Measurements from ENCODE around the gene PCGF6.

Gene PCGF6

DNA sequence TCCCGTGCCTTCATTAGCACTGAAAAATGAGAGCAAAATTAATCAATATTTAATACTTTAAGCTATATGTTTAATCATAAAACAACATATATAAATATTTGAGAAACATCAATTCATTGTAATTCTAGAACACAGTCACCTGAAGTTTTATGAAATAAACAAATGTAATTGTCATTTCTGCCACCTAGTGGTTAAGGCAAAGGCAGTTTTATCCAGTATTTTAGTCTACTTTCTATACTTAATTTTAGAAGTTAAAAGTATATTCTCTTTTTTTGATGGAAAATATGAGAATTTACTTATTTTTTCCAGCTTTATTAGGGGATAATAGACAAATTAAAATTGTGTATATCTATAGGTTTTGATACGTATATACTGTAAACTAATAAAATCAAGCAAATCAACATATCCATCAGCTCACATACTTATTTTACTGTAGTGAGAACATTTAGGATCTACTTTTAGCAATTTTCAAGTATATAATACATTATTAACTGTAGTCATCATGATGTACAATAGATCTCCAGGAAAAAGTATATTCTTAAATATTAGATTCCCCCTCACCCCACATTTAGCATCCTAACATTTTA is 16.9 kb downstream of the PCGF6 start:
- no peak for DNase-seq (ENCODE audit: low spot score)
- no peaks in the 10 kb centered on the region for H3K27me3 ChIP-seq (ENCODE audit: control insufficient read depth in 3 of 3, insufficient read depth in 3 of 3, low read depth in 1 of 3, low read length in 3 of 3)
- H3K14ac ChIP-seq (ENCODE audit: low read length) = no peak overlapping the region
- no peak overlapping the region for H4K91ac ChIP-seq (ENCODE audit: low read depth, low read length, poor library complexity)
- no peak overlapping the region for H3K9ac ChIP-seq (ENCODE audit: low read depth, low read length, poor library complexity)
- no peak overlapping the region for H3K4me3 ChIP-seq (ENCODE audit: low read length in 2 of 2)
- H2BK120ac ChIP-seq (ENCODE audit: low read depth, low read length) = no peak overlapping the region
- no peak overlapping the region for H2AK5ac ChIP-seq (ENCODE audit: low read depth, low read length)
- no peak overlapping the region for H2AFZ ChIP-seq (ENCODE audit: low read length)
- H3K27ac ChIP-seq (replicated peaks; ENCODE audit: low read length) = no peak overlapping the region
- no peak overlapping the region for H3K23ac ChIP-seq (ENCODE audit: low read depth, low read length, poor library complexity)
- H2BK12ac ChIP-seq (ENCODE audit: low read length) = no peak overlapping the region
- H2BK5ac ChIP-seq (ENCODE audit: low read length) = no peak overlapping the region
- no peaks in the 10 kb centered on the region for H3K79me1 ChIP-seq (ENCODE audit: low read depth, low read length)
- no peak overlapping the region for H3K4me2 ChIP-seq (ENCODE audit: insufficient read depth, low read length, poor library complexity, severe bottlenecking)
- H3K18ac ChIP-seq (ENCODE audit: low read length) = no peak overlapping the region
- H4K8ac ChIP-seq (ENCODE audit: low read depth, low read length) = no peak overlapping the region
- no peak overlapping the region for H2BK15ac ChIP-seq (ENCODE audit: low read length)
- no peaks in the 10 kb centered on the region for H3K9me3 ChIP-seq (replicated peaks in 1 of 2; ENCODE audit: control insufficient read depth in 2 of 2, insufficient read depth in 1 of 2, low read depth in 1 of 2, low read length in 2 of 2)
- H3K4me1 ChIP-seq (ENCODE audit: control insufficient read depth in 2 of 2, insufficient read depth in 1 of 2, low read depth in 1 of 2, low read length in 2 of 2) = no peaks in the 10 kb centered on the region
- no peak overlapping the region for H3K4ac ChIP-seq (ENCODE audit: low read length)
- H3K36me3 ChIP-seq (replicated peaks in 1 of 2; ENCODE audit: control insufficient read depth in 2 of 2, insufficient read depth in 2 of 2, low read length in 2 of 2) = peaks cover 17 to 85% of the 10 kb centered on the region in 2 donors
- no CpG with 5 or more reads among the region's 2 CpGs for WGBS, 2 donors (ENCODE audit: extremely low coverage in 2 of 2, insufficient read length in 2 of 2, insufficient replicate concordance in 1 of 2)

DNA sequence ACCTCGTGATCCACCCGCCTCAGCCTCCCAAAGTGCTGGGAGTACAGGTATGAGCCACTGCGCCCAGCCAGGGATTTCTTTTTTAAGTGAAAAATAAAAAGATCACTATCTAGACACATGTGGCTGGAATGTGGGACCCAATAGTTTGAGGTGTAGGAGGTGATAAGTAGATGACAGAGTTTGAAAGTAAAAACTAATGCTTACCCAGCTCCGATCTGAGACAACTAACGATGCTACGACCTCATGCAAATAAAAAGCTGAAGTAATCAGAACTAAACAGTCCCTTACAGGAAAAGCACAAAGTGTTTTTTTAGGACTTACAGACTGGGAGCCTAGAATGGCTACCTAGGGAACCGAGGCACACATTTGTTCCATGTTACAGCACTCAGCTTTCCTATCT is 23.0 kb downstream of the PCGF6 start:
- no peak overlapping the region for H3K27ac ChIP-seq (replicated peaks; ENCODE audit: low read length)

DNA sequence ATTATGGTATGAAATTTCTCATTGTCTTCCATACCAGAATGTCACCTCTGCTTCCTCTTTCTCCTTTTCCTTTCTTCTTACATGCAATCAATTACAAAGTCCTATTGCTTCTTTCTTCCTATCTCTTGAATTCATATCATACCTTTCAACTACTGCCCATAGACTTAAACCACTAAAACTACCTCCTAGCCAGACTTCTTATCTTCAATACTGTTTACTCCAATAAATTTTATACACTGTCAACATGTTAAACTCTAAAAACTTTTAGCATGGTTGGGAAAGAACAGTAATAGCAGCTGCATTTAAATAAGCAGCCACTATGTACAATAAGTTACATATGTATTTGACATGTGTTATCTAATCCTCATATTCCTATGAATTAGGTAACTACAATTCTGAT is 34.9 kb downstream of the PCGF6 start:
- peaks cover 11 to 94% of the 10 kb centered on the region in 2 donors for H3K36me3 ChIP-seq (replicated peaks in 1 of 2; ENCODE audit: control insufficient read depth in 2 of 2, insufficient read depth in 2 of 2, low read length in 2 of 2)
- H3K9me3 ChIP-seq (replicated peaks in 1 of 2; ENCODE audit: control insufficient read depth in 2 of 2, insufficient read depth in 1 of 2, low read depth in 1 of 2, low read length in 2 of 2) = no peaks in the 10 kb centered on the region
- no peak overlapping the region for H3K23ac ChIP-seq (ENCODE audit: low read depth, low read length, poor library complexity)
- no peaks in the 10 kb centered on the region for H3K4me1 ChIP-seq (ENCODE audit: control insufficient read depth in 2 of 2, insufficient read depth in 1 of 2, low read depth in 1 of 2, low read length in 2 of 2)
- H3K27ac ChIP-seq (replicated peaks; ENCODE audit: low read length) = no peak overlapping the region
- H3K18ac ChIP-seq (ENCODE audit: low read length) = no peak overlapping the region
- H4K91ac ChIP-seq (ENCODE audit: low read depth, low read length, poor library complexity) = no peak overlapping the region
- no peak overlapping the region for H3K9ac ChIP-seq (ENCODE audit: low read depth, low read length, poor library complexity)
- no peaks in the 10 kb centered on the region for H3K27me3 ChIP-seq (ENCODE audit: control insufficient read depth in 3 of 3, insufficient read depth in 3 of 3, low read depth in 1 of 3, low read length in 3 of 3)
- no peak overlapping the region for H3K14ac ChIP-seq (ENCODE audit: low read length)
- no peaks in the 10 kb centered on the region for H3K79me1 ChIP-seq (ENCODE audit: low read depth, low read length)
- no peak for DNase-seq (ENCODE audit: low spot score)
- H3K4ac ChIP-seq (ENCODE audit: low read length) = no peak overlapping the region
- H3K4me2 ChIP-seq (ENCODE audit: insufficient read depth, low read length, poor library complexity, severe bottlenecking) = no peak overlapping the region
- no peak overlapping the region for H2AK5ac ChIP-seq (ENCODE audit: low read depth, low read length)
- H2BK120ac ChIP-seq (ENCODE audit: low read depth, low read length) = no peak overlapping the region
- no peak overlapping the region for H2BK15ac ChIP-seq (ENCODE audit: low read length)
- no peak overlapping the region for H2BK5ac ChIP-seq (ENCODE audit: low read length)
- H2BK12ac ChIP-seq (ENCODE audit: low read length) = no peak overlapping the region
- no peak overlapping the region for H3K4me3 ChIP-seq (ENCODE audit: low read length in 2 of 2)
- no peak overlapping the region for H2AFZ ChIP-seq (ENCODE audit: low read length)
- no peak overlapping the region for H4K8ac ChIP-seq (ENCODE audit: low read depth, low read length)

More for the DNA sequence above, 23.0 kb downstream of the PCGF6 start:
- Histone ChIP-seq H2BK15ac (ENCODE audit: low read length) (no peak overlapping the region), H2AK5ac (ENCODE audit: low read depth, low read length) (no peak overlapping the region), H3K9me3 (replicated peaks in 1 of 2; ENCODE audit: control insufficient read depth in 2 of 2, insufficient read depth in 1 of 2, low read depth in 1 of 2, low read length in 2 of 2) (no peaks in the 10 kb centered on the region), H2BK12ac (ENCODE audit: low read length) (no peak overlapping the region), H3K36me3 (replicated peaks in 1 of 2; ENCODE audit: control insufficient read depth in 2 of 2, insufficient read depth in 2 of 2, low read length in 2 of 2) (peaks cover 14 to 94% of the 10 kb centered on the region in 2 donors), H3K79me1 (ENCODE audit: low read depth, low read length) (no peaks in the 10 kb centered on the region), H2AFZ (ENCODE audit: low read length) (no peak overlapping the region), H3K27me3 (ENCODE audit: control insufficient read depth in 3 of 3, insufficient read depth in 3 of 3, low read depth in 1 of 3, low read length in 3 of 3) (no peaks in the 10 kb centered on the region), H3K4ac (ENCODE audit: low read length) (no peak overlapping the region), H3K4me2 (ENCODE audit: insufficient read depth, low read length, poor library complexity, severe bottlenecking) (no peak overlapping the region), H3K23ac (ENCODE audit: low read depth, low read length, poor library complexity) (no peak overlapping the region), H2BK5ac (ENCODE audit: low read length) (no peak overlapping the region), H3K18ac (ENCODE audit: low read length) (no peak overlapping the region), H3K4me3 (ENCODE audit: low read length in 2 of 2) (no peak overlapping the region), H3K14ac (ENCODE audit: low read length) (no peak overlapping the region), H3K9ac (ENCODE audit: low read depth, low read length, poor library complexity) (no peak overlapping the region), H3K4me1 (ENCODE audit: control insufficient read depth in 2 of 2, insufficient read depth in 1 of 2, low read depth in 1 of 2, low read length in 2 of 2) (no peaks in the 10 kb centered on the region), H4K91ac (ENCODE audit: low read depth, low read length, poor library complexity) (no peak overlapping the region), H4K8ac (ENCODE audit: low read depth, low read length) (no peak overlapping the region), H2BK120ac (ENCODE audit: low read depth, low read length) (no peak overlapping the region)
- no peak for DNase-seq (ENCODE audit: low spot score)
- WGBS, 2 donors (ENCODE audit: extremely low coverage in 2 of 2, insufficient read length in 2 of 2, insufficient replicate concordance in 1 of 2) = no CpG with 5 or more reads among the region's 7 CpGs

DNA sequence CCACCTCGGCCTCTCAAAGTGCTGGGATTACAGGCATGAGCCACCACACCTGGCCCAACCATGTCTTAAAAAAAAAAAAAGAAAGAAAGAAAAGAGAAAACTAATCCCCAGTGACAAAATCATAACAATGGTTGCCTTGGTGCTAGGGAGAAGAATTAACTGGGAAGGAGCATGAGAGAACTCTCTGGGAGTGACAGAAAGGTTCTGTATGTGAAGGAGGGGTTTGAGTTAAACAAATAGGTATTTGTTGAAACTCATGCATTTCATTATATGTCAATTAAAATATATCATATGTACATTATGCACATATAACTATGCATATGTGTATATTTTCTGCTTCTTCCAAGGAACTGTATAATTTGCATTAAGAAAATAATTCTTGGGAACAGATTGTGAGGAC is 40.7 kb downstream of the PCGF6 start:
- Histone ChIP-seq H3K36me3 (replicated peaks in 1 of 2; ENCODE audit: control insufficient read depth in 2 of 2, insufficient read depth in 2 of 2, low read length in 2 of 2) (peaks cover 23 to 96% of the 10 kb centered on the region in 2 donors), H3K23ac (ENCODE audit: low read depth, low read length, poor library complexity) (no peak overlapping the region), H2AFZ (ENCODE audit: low read length) (no peak overlapping the region), H3K18ac (ENCODE audit: low read length) (no peak overlapping the region), H3K4me1 (ENCODE audit: control insufficient read depth in 2 of 2, insufficient read depth in 1 of 2, low read depth in 1 of 2, low read length in 2 of 2) (no peaks in the 10 kb centered on the region), H2BK12ac (ENCODE audit: low read length) (no peak overlapping the region), H3K27ac (replicated peaks; ENCODE audit: low read length) (no peak overlapping the region), H3K27me3 (ENCODE audit: control insufficient read depth in 3 of 3, insufficient read depth in 3 of 3, low read depth in 1 of 3, low read length in 3 of 3) (no peaks in the 10 kb centered on the region), H3K14ac (ENCODE audit: low read length) (no peak overlapping the region), H3K4me2 (ENCODE audit: insufficient read depth, low read length, poor library complexity, severe bottlenecking) (no peak overlapping the region), H2BK120ac (ENCODE audit: low read depth, low read length) (no peak overlapping the region), H2BK15ac (ENCODE audit: low read length) (no peak overlapping the region), H4K8ac (ENCODE audit: low read depth, low read length) (no peak overlapping the region), H3K4ac (ENCODE audit: low read length) (no peak overlapping the region), H3K9ac (ENCODE audit: low read depth, low read length, poor library complexity) (no peak overlapping the region), H3K79me1 (ENCODE audit: low read depth, low read length) (no peaks in the 10 kb centered on the region), H4K91ac (ENCODE audit: low read depth, low read length, poor library complexity) (no peak overlapping the region), H2AK5ac (ENCODE audit: low read depth, low read length) (no peak overlapping the region), H3K4me3 (ENCODE audit: low read length in 2 of 2) (no peak overlapping the region), H3K9me3 (replicated peaks in 1 of 2; ENCODE audit: control insufficient read depth in 2 of 2, insufficient read depth in 1 of 2, low read depth in 1 of 2, low read length in 2 of 2) (no peaks in the 10 kb centered on the region), H2BK5ac (ENCODE audit: low read length) (no peak overlapping the region)
- no peak for DNase-seq (ENCODE audit: low spot score)
- WGBS, 2 donors (ENCODE audit: extremely low coverage in 2 of 2, insufficient read length in 2 of 2, insufficient replicate concordance in 1 of 2) = no CpG with 5 or more reads among the region's 1 CpG

Measured in neuronal stem cell (in vitro differentiated cells).